HepG2 (cell line): Measurements from ENCODE around the gene CAMTA2. TPM values are rescaled to one million over a fixed set of nuclear protein-coding genes. Genes with fewer than 3 reads are reported as not detected.
A peak's percentile ranks its signal among the peaks of the same experiment; 100 is the strongest.

Experiments
- AHR ChIP-seq: IDR thresholded peaks from 2 replicates; pipeline ENCODE4 v1.6.1; 2018; ENCODE audit warnings: missing genetic modification reagents, missing compliant biosample characterization
- ARID4A ChIP-seq: sonication (generic); formaldehyde crosslinking; IDR thresholded peaks from 2 replicates; pipeline ENCODE4 v1.5.0; 2020; ENCODE audit warnings: mild to moderate bottlenecking, missing genetic modification reagents, borderline replicate concordance
- CHD2 ChIP-seq: IDR thresholded peaks from 2 replicates; pipeline ENCODE4 v1.6.1; 2011; ENCODE audit warnings: low read depth, low read length, improper control_type of control experiment
- DMAP1 ChIP-seq: IDR thresholded peaks from 2 replicates; pipeline ENCODE4 v1.6.1; 2016
- EED ChIP-seq: sonication (generic); formaldehyde crosslinking; IDR thresholded peaks from 2 replicates; pipeline ENCODE4 v1.5.0; 2020; ENCODE audit warnings: mild to moderate bottlenecking, missing genetic modification reagents
- KMT2A ChIP-seq: sonication (generic); formaldehyde crosslinking; IDR thresholded peaks from 2 replicates; pipeline ENCODE4 v1.4.0; 2020; ENCODE audit warnings: missing genetic modification reagents
- MEIS1 ChIP-seq: sonication (generic); formaldehyde crosslinking; IDR thresholded peaks from 2 replicates; pipeline ENCODE4 v1.9.0; 2021; ENCODE audit warnings: mild to moderate bottlenecking, missing genetic modification reagents, moderate library complexity, borderline replicate concordance
- NFIC ChIP-seq: IDR thresholded peaks from 2 replicates; pipeline ENCODE4 v1.6.1; 2012; ENCODE audit warnings: mild to moderate bottlenecking, low read length, inconsistent platforms
- RFX3 ChIP-seq: IDR thresholded peaks from 2 replicates; pipeline ENCODE4 v1.6.1; 2016; ENCODE audit warnings: missing biosample characterization, missing genetic modification reagents
- ZBTB7B ChIP-seq: sonication (generic); formaldehyde crosslinking; IDR thresholded peaks from 2 replicates; pipeline ENCODE4 v1.4.0; 2020; ENCODE audit warnings: missing genetic modification reagents
- ZHX1 ChIP-seq: sonication (generic); formaldehyde crosslinking; IDR thresholded peaks from 2 replicates; pipeline ENCODE4 v1.8.1; 2022; ENCODE audit warnings: low read depth, mild to moderate bottlenecking, missing genetic modification reagents
- ZNF10 ChIP-seq: sonication (generic); formaldehyde crosslinking; IDR thresholded peaks from 2 replicates; pipeline ENCODE4 v1.4.0; 2020; ENCODE audit warnings: mild to moderate bottlenecking, low read depth, missing genetic modification reagents, borderline replicate concordance
- ZNF737 ChIP-seq: sonication (generic); formaldehyde crosslinking; IDR thresholded peaks from 2 replicates; pipeline ENCODE4 v1.5.0; 2020; ENCODE audit warnings: missing genetic modification reagents, mild to moderate bottlenecking, borderline replicate concordance
- polyA plus RNA-seq, 8 experiments: library from polyadenylated mRNA; depleted of rRNA in 3 of 8; stranded (reverse) in 7 of 8; unstranded in 1 of 8; fragments of >200 nt; fragmentation: Illumina TruSeq in 4 of 8; extraction: Trizol in 4 of 8; gene quantifications; 2 replicates each; pipeline versions ENCODE4 v1.2.1 to v1.2.3, GENCODE V29; 2011 to 2016; ENCODE audit warnings: low read depth in 4 of 8, missing spikeins in 1 of 8, mixed read lengths in 1 of 8; ENCODE audit not compliant: insufficient read depth in 1 of 8
- total RNA-seq, 5 experiments: library from RNA; depleted of rRNA; stranded (reverse); fragments of >200 nt; fragmentation: Illumina TruSeq; extraction: Trizol; gene quantifications; 2 replicates each; pipeline ENCODE4 v1.2.3, GENCODE V29; 2016; ENCODE audit warnings: low read depth in 1 of 5

The CAMTA2 gene
- total and polyA plus RNA-seq, 2 of the 13 experiments (the other 11 are each of a cell fraction or from before 2014, with no cell fraction given), result 4.1 to 7.1 TPM

- TF ChIP-seq CHD2 (no peak; the same call in 1 of the 2 replicates), KMT2A (CRISPR knock-in tag) (no peak), ZNF10 (CRISPR knock-in tag) (no peak), RFX3 (no peak), DMAP1 (CRISPR knock-in tag) (peak; percentile 74; the same call in 1 of the 2 replicates), ZHX1 (CRISPR knock-in tag) (no peak), ZBTB7B (CRISPR knock-in tag) (peak; percentile 79; the same call in 1 of the 2 replicates), ARID4A (CRISPR knock-in tag) (peak; percentile 19; the same call in 1 of the 2 replicates), NFIC (no peak), AHR (CRISPR knock-in tag) (no peak), MEIS1 (CRISPR knock-in tag) (no peak), EED (CRISPR knock-in tag) (no peak), ZNF737 (CRISPR knock-in tag) (no peak)
Measured at GRCh38 chr17:4949321-4950074, 38.0 kb downstream of the CAMTA2 start (continued).
